HG02938 (cell line): ENCODE data around the gene VWA7.
"Not testable (repeated sequence)": the region's sequence is repeated elsewhere in the genome, so short reads cannot be mapped to it uniquely, and the experiment has no call there.

Experiments used
- ATAC-seq: cut with Tn5 transposase; IDR thresholded peaks from one replicate; pipeline ENCODE4 v1.9.1; 2021; ENCODE audit warnings: mild to moderate bottlenecking, moderate library complexity; ENCODE audit not compliant: unreplicated experiment

VWA7 gene

DNA sequence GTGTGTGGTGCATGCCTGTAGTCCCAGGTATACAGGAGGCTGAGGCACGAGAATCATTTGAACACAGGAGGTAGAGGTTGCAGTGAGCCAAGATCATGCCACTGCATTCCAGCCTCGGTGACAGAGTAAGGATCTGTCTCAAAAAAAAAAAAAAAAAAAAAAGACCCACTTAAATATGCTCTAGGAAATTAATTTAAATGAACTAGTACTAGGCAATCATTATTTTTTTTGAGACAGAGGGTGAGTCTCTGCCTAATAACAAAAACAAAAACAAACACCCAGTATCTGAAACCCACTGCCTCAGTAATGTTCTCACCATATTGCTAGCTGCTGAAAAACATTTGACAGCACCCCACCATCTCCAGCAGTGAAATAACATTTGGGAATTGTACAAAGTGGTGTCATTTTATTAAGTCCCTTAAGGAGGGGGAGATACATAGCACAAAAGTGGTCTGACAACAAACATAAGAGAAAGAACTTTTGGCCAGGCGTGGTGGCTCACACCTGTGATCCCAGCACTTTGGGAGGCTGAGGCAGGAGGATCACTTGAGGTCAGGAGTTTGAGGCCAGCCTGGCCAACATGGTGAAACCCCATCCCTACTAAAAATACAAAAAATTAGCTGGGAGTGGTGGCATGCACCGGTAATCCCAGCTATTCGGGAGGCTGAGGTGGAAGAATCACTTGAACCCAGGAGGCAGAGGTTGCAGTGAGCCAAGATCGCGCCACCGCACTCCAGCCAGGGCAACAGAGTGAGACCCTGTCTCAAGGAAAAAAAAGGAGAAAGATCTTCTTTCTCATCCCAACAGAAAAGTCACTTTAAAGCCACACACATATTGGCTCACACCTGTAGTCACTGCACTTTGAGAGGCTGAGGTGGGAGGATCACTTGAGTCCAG lies 24.2 kb upstream of the VWA7 start:
- not testable (repeated sequence) for ATAC-seq

DNA sequence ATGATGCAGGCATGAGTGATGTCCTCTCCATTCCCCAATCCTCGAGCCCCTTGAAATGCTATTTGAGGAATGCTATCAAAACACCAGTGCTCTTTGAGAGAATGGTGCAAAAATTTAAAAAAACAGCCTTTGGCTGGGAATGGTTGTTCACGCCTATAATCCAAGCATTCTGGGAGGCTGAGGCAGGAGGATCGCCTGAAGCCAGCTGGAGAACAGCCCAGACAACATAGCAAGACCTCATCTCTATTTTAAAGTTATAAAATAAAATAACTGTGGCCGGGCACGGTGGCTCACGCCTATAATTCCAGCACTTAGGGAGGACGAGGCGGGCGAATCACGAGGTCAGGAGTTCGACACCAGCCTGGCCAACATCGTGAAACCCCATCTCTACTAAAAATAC lies 22.7 kb upstream of the VWA7 start:
- no peak for ATAC-seq

DNA sequence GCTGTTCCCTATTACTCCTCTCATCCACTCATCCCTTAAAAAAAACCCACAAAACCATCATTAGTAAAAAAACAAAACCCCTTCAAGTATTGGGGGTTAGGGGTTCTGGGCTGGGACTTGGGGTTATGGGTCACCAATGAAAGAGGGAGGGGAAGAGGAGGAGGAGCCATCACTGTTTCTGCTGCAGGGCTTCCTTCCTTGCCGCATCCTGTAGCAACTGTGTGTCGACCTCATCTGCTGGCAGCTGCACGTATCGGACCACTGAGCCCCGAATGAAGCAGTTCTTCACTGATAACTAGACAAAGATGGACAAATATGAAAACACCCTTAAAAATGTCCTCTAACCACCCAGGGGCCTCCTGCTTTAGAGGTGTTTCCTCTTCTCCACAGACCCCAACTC lies 20.5 kb upstream of the VWA7 start:
- ATAC-seq = no peak

DNA sequence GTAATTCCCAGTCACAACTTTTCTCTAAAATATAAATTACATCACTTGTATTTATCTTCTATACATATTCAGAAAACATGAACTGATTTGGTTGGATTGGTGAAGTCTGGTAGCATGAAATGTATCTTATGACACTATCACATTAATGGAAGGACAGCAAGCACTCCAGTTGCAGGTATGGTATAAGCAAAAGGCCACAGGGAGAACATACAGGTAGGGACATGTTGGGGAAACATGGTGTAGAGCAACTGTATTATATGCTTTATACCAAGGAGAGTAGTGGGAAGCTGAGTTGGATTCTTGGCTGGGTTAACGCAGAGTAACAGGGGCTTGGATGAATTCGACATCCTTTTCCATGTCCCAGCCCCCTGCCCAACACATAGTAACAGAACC lies 19.9 kb upstream of the VWA7 start:
- ATAC-seq = no peak

DNA sequence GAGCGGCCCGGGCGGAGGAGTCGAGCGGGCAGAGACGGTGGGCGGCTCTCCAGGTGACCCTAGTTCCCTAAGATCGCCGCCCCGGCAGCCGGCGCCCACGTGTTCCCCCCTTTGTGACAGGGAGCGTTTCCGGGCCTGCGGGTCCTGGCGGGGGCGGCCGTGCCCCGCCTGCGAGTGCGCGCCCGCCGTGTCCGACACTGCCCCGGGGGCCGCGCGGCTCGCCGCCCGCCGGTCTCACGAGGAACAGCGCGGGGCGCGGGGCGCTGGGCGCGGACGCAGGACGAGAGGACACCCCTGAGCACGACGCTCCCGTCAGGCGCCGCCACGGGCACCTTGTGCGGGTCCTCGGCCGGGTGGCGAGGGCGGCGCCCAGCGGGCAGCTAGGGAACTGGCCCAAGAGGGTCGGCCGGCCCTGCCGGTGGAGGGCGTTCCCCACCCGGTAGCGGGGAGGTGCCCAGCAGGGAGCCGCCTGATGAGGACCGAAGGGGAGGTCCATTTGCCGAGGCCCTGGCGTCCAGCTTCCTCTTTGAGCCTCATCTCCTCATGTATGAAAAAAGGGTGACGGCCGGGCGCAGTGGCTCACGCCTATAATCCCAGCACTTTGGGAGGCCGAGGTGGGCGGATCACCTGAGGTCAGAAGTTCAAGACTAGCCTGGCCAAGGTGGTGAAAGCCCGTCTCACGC lies 18.6 kb upstream of the VWA7 start, which contains the start of gene VARS1:
TSS of gene VARS1 (minus strand) at position 137 of the 683 bp plus-strand sequence. CDS start 535 bp downstream, outside the sequence.
- peak; percentile 56 for ATAC-seq

DNA sequence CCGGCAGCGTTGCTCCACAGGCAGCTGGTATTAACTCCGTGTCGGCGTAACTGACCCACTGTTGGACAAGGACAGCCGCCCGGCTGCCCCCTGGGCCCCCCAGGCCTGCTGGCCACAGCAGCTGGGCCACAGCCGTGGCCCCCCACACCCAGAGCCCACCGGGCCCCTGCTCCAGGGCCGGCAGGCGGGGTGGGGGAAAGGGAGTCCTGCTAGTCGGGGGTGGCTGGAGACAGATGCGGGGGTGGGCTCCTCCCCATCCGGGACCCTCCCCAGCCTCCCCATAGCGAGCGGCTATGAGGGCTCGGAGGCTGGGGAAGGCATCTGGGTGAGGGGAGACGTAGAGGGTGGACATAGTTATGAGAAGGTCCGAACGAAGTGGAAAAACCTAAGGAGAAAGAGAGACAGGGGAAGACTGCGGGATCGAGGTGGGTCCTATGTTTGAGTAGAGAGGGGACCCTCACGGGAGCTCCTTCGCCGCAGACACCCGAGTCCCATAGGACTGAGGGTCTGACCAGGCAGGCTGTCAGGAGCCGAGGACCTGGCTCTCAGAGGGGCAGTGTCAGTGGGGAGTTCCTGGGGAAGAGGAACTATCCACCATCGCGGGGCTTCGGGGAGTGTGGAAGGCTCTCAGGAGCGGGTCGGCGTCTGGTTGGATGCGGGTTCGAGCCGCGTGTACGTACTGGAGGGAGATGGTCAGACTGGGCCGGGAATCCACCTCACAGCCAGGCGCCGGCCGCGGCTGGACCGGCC lies 17.9 kb upstream of the VWA7 start:
- ATAC-seq = peak; percentile 16

DNA sequence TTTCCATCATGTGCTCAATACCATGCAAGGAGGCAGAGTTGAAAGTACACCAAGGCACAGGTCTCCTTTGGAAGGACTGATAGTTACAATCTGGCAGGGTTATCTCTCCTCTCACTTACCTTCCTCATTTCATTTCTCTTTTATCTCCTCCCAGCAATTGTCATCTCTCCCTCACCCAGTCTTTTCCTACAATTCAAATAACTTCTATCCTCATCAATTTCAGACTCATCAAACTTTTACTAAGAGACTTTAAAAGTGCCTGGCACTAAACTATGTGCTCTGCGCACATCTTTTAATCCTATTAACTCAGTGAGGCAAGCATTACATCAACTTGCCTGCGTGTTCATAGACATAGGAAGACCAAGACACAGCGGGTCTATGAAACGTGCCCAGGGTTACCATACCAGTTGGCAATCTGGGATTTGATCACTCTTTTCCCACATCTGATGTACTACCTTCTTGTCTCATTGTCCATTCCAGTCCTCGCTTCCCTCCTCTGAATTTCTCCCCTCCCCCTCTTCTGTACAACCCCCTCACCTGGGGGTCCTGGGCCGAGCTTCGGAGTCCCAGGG lies 17.3 kb upstream of the VWA7 start:
- ATAC-seq = no peak

DNA sequence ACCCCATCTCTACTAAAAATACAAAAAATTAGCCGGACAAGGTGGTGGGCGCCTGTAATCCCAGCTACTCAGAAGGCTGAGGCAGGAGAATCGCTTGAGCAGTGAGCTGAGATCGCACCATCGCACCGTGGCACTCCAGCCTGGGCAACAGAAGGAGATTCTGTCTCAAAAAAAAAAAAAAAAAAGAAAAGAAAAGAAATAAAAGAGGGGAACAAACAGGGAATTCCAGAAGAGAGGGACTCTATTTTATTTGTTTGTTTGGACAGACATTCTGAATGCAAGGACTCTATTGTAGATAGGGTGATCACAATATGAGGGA lies 16.8 kb upstream of the VWA7 start:
- ATAC-seq = not testable (repeated sequence)

DNA sequence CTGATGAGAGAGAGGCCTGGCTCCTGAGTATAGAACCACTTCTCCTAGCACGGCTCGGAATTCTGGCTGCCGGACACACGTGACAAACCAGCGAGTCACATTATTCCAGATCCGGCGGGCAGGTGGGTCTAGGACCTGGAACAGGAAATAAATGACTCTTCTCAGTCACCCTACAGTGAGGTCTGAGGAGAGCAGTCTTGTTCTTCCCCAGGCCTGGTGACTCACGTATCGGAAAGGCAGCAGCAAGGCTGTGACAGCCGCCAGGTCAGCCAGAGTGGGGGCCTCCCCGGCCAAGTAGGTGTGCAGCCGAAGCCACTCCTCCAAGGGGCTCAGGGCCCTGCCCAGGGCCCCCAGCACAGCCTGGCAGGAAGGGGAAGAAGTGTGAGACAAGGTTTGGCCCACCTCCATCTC lies 15.6 kb upstream of the VWA7 start:
- no peak for ATAC-seq

DNA sequence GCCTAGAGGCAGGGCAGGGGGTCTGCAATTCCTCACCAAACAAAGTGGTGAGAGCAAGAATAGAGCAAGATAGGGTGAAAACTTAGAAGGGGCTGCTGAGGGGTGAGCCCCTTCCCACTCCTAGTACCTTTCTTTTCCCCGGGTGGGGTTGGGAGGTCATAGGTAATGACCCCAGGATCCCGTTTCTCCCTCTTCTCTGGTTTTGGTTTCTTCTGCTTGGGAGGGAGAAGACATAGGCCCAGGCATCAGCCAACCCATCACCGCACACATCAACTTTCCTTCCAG lies 14.9 kb upstream of the VWA7 start:
- no peak for ATAC-seq

DNA sequence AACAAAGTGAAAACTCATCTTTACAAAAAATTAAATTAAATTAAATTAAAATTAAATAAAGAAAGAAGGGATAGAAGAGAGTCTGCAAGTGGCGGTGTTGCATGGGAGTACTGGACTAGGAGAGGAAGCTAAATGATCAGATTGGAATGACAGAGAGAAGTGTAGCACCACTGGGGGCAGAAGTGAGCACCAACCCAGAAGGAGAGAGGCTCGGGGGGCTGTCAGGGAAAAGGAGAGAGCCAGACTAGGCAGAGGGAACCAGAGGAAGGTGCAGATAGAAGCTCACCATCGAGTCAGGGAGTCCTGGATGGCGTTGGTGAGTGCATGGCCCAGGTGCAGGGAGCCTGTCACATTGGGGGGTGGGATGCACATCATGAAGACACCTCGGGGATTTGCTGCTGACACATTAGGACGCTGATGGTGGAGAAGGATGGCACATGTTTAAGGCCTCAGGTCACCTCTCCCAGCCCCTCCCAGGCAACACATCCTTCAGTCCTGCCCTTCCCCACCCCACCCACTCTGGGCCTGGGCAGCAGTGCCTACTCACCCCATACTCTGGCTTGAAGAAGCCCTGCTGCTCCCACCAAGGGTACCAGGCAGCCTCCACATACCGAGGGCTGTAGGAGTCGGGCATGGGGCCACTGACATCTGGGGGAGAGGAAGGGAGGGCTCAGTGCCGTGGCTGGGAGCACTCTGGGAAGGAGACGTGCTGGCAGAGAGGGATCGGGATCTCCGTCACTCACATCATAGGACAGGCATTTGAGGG lies 14.4 kb upstream of the VWA7 start:
- no peak for ATAC-seq

DNA sequence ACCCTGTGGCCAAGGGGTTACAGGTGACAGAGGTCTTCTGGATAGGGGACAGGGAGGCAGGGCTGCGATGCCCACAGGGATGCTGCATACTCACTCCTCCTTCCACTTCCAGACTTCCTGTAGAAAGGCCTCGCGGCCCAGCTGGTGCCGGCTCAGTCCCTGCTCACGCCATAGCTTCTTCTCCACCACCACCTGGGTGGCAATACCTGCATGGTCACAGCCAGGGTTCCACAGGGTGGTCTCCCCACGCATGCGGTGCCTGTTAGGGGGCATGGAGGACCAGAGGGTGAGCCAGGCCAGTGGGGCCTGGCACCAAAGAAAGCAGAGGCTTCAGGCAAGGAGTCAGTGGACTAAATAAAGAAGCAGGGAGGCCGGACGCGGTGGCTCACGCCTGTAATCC lies 8.3 kb upstream of the VWA7 start:
- no peak for ATAC-seq

DNA sequence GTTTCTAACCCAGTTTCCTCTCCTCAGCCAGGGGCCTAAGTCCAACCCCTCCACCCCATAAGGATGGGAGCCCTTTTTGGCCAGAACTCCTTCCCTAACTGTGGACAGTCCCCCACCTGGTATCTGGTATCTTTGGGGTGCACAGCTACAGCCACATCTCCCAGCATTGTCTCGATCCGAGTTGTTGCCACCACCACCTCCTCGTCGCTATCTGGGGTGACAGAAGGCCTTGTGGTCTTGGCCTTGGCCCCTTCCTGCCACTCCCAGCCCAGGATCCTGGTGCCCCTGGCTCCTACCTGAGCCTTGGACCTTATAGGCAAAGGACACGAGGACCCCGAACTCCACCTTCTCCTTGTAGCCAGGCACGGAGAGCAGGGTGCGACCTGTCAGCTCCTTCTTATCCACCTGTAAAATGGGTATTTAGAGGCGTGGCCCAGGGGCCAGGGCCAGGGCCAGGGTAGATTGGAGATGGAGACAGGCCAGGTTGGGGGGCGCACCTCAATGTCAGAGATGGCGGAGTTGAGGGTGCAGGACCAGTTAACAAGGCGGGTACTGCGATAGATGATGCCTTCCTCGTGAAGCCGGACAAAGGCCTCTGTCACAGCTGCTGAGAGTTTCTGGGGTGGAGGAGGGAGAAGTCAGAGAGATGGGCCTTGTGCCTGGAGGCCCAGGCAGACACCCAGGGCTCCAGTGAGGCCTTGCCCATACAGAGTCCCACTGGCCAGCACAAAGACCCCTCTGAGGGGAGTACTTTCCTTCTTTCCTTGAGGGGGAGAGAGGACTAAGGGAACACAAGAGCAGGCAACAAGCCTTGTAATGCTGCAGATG lies 7.2 kb upstream of the VWA7 start:
- no peak for ATAC-seq

DNA sequence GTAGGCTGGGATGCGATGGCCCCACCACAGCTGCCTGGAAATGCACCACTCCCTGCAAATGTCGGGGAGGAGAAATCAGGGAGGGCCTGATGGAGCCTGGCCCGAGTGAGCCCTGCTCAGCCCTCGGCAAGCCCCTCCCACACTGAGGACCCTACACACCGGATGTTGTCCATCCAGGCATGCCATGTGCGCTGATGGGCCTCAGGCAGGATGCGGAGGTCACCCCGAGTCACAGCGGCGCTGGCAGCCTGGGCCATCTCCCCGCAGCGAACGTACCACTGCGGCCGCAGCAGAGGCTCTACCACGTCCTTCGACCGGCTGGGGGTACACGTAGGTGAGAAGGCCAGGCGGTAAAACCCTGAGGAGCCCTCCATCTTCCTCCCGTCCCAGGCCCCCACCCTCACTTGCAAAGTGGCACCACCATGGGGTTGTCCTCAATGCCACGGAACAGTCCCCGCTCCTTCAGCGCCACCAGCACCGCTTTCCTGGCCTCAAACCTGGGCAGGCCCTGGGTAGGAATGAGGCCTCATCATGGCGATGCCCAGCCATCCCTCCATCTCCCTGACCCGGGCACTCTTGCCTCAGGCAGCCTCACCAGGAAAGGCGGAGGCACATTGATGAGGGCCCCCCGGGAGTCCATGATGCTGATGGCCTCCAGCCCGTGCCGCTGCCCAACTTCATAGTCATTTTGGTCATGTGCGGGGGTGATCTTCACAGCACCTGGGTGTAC lies 5.2 kb upstream of the VWA7 start:
- ATAC-seq = no peak

DNA sequence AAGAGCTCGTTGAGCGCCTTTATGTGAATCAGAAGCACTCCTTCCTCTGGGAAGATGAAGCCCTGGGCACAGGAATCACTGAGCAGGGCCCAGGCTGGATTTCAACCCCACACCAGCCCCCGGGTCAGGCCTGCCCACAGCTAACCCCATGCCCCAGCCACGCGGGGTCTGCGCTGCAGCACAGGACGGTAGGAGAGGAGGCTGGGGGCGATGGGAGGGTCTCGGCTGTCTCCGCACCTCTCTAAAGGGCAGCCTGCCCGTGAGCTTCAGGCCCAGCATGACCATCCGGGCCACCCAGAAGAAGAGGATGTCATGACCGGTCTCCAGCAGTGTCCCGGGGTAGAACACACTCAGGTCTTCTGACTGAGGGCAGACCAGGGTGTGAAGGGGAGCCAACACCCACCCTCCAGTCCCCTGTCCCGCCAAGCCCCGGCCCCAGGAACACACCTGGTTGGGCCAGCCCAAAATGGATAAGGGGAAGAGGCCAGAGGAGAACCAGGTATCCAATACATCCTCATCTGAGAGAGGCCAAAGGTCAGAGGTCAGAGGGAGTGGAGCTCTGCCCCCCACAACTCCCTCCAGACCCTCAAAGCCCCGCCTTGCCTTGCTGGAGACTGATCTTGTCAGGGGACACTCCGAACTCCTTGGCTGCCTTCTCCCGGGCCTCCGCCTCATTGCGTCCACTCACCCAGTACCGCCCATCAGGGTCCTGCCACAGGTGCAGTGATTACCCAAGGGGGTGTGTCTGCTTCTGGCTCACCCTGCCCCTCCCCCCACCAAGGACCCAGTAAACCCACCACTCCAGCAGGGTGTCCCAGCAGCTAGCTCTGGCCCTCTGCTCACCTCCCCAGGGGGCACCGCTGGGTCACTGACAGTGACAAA lies 4.4 kb upstream of the VWA7 start:
- ATAC-seq = no peak

DNA sequence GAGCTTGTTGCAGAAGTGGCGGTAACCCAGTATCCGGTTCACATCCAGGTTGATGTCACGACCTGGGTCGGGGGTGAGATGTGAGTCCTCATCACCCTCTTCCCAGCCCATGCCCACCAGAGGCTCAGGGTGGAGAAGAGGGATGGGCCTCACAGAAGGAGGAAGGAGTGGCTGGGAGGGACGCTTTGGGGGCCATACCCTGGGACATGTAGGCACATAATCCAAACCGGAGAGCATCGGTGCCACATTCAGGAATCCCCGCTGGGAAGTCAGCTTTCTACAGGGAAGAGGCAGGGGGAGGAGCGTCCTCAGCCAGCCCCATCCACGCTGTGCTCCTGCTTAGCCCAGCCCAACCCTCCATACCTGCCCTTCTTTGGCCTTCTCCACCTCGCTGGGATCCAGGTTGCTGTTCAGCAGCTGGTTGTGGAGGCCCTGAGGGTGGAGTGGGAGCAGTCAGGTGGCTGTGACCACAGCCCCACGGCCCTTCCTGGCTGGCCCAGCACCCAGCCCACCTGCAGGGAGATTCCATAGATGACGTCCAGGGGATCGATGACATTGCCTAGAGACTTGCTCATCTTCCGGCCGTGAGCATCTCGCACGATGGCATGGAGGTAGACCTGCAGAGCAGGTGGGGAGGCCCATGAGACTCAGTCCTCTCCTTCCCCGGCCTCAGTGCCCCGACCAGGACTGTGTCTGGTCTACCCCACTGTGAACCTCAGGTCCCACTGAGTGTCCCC lies 3.5 kb upstream of the VWA7 start:
- ATAC-seq = no peak

DNA sequence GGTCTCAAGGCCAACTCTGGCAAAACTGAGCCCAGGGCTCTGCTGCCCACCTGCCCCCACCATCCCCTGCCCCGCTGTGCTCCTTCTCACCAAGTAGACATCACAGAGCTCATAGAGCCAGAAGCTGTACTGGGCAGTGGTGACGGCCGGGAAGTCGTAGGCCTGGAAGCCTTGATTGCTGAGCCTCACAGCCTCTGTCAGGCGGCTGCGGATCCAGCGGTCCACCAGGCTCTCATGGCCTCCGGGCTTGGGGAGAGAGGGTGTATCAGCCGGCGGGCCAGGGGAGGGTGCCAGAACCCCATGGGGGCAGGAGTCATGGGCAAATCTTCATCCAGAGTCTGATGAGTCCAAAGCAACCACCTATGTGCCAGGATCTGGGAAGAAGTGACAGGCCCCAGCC lies 2.8 kb upstream of the VWA7 start:
- no peak for ATAC-seq
